ENCODE measurements around the gene MEMO1.

- TF ChIP-seq POLR2A (IDR thresholded peaks at IDR 0.05; ENCODE audit: extremely low read depth, insufficient read length), result no peak
- no peak for TF ChIP-seq CTCF (IDR thresholded peaks at IDR 0.05; ENCODE audit: low read depth, low read length)
- no peak for TF ChIP-seq MYC (IDR thresholded peaks at IDR 0.05; ENCODE audit: low read depth, low read length)
These were observed 117.7 kb downstream of the MEMO1 start for GRCh38 chr2:31893094-31893493.

Measured in NB4 (cell line).